Epithelial cell of proximal tubule (primary cell): ENCODE measurements around the gene E2F6. TPM values are rescaled to one million over a fixed set of nuclear protein-coding genes. Genes with fewer than 3 reads are reported as not detected.

Experiments
- DNase-seq: peaks from one replicate; pipeline ENCODE4 v3.0.0-alpha.2; 2011; ENCODE audit warnings: low read depth
- H3K4me3 ChIP-seq: 2 replicates; pipeline ENCODE4 v1.5.1; 2011; ENCODE audit warnings: low read depth, mild to moderate bottlenecking, low read length
- total RNA-seq: library from RNA; depleted of rRNA; stranded (reverse); fragments of >200 nt; gene quantifications from 2 replicates; pipeline ENCODE4 v1.2.3, GENCODE V29; 2015
- TF ChIP-seq, protein P1 (sequence below): conservative IDR thresholded peaks from 2 replicates; pipeline ENCODE4 v1.5.1; 2012; ENCODE audit warnings: low read depth, mild to moderate bottlenecking, low read length

Gene E2F6
- total RNA-seq, 1 donor from 2014 or later: 11.0 TPM

DNA sequence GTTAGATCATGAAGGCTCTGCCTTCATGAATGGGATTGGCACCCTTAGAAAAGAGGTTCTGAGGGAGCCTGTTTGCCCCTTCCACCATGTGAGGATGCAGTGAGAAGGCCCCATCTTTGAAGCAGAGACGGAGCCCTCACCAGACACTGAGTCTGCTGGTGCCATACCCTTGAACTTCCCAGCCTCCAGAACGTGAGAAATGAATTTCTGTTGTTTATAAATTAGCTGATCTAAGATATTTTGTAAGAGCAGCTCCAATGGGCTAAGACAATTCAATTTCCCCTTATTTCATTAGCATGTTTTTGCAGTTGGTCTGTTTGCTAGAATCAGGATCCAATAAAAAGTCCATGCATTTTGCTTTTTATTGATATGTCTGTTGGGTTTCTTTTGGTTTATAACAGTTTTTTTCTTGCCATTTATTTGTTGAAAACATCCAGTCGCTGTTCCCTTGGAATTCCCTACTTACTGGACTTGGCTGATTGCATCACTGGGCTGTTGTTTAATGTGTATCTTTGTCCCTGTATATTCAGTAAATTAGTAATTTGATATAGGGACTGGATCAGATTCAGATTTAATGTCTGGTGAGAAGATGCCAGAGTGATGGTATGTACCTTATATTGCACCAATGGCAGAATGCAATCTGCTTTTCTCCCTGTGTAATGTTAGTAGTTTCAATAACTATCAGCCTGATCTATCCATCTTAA, 43.8 kb upstream of the E2F6 start:
- no peak for DNase-seq
- H3K4me3 ChIP-seq: no peak overlapping the region
- TF ChIP-seq, protein P1, sequence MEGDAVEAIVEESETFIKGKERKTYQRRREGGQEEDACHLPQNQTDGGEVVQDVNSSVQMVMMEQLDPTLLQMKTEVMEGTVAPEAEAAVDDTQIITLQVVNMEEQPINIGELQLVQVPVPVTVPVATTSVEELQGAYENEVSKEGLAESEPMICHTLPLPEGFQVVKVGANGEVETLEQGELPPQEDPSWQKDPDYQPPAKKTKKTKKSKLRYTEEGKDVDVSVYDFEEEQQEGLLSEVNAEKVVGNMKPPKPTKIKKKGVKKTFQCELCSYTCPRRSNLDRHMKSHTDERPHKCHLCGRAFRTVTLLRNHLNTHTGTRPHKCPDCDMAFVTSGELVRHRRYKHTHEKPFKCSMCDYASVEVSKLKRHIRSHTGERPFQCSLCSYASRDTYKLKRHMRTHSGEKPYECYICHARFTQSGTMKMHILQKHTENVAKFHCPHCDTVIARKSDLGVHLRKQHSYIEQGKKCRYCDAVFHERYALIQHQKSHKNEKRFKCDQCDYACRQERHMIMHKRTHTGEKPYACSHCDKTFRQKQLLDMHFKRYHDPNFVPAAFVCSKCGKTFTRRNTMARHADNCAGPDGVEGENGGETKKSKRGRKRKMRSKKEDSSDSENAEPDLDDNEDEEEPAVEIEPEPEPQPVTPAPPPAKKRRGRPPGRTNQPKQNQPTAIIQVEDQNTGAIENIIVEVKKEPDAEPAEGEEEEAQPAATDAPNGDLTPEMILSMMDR: no peak

- TF ChIP-seq, protein P1: no peak
- no peak overlapping the region for H3K4me3 ChIP-seq
- no peak for DNase-seq
These were observed 42.3 kb upstream of the E2F6 start for GRCh38 chr2:11508279-11508678.

DNA sequence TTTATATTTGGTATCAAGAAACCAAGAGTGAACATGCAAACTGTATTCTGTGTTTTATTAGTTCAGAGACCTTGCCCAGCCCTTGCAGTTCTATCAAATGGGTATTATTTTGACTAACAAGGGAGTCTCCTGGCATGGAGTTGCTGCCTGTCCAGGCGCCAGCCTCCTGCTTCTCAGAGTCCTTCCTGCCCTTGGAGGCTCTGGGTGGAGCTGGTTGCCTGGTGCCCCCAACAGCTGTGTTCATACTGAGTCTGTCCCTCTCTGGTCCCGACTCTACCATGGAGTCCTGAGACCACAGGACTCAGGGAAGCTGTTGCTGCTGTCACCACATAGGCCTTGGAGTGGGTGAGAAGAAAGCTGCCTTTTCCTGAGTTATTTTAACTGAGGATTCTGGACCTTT, 41.6 kb upstream of the E2F6 start:
- no peak for DNase-seq
- H3K4me3 ChIP-seq: no peak overlapping the region
- TF ChIP-seq, protein P1: no peak

GRCh38 chr2:11506611-11506969, 40.6 kb upstream of the E2F6 start:
- no peak overlapping the region for H3K4me3 ChIP-seq
- TF ChIP-seq, protein P1: no peak
- no peak for DNase-seq

DNA sequence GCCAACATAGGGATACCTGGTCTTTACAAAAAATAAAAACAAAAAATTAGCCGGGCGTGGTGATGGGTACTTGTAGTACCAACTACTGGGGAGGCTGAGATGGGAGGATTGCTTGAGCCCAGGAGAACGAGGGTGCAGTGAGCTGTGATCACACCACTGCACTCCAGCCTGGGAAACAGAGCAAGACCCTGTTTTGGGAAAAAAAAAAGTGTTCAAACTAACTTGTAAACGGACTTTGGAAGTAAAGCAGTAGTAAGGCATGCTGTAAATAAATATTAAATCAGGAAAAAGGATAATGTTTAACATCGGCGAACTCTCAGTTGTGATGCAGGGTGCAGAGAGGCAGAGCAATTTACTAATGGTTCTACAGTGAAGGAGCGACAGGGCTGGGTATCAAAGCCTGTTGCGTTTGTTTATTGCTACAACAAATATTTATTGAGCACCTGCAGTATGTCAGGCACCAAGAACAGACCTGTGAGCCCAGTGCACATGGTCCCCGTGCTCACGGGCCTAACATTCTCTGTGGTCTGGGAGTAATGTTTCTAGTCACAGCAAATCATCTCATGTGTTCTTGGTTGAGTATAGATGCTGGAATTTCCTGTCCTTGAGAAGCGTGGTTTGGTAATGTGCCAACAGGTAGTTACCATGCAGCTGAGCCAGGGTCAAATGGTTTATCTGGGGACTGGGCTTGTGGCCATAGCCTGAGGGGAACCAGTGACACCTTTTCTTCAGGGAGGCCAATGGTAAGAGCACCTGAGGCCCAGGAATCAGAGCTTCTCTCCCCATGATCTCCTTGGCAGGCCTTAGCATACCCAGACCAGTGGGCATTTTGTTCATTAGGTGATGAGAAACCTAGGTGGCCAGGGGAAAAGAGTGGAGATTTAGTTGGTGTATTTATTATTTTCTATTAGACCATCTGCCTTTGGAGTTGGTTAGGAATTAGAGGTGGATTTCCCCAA, 40.0 kb upstream of the E2F6 start:
- no peak overlapping the region for H3K4me3 ChIP-seq
- peak; percentile 33 for DNase-seq
- TF ChIP-seq, protein P1: no peak

DNA sequence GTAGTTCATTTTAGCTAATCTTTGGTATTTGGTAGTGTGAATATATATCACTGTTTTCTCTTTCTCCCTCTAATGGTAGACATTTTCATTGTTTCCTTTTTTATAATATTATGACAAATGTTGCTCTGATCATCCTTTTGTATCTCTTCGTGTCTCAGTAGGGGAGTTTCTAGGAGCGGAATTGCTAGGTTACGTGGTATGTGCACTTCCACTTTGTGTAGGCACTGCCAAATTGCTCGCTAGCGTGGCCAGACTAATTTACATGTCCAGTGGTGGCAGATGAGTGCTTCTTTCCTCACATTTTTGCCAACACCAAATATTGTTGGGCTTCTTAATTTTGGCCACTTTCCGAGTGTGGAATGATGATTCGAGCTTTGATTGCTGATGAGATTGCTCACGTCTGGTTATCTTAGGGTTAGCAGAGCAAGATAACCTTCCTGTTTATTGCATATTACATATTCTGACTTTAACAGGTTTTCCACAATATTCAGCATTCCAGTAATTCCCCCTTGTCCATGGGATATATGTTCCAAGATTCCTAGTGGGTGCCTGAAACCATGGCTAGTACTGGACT, 37.5 kb upstream of the E2F6 start:
- no peak for DNase-seq
- H3K4me3 ChIP-seq: no peak overlapping the region
- TF ChIP-seq, protein P1: no peak
